HCT116 (cell line): Measurements from ENCODE around the gene ZNF699. TPM values are rescaled to one million over a fixed set of nuclear protein-coding genes. Genes with fewer than 3 reads are reported as not detected.

Experiments used
- ATAC-seq: fragments of 200-7000 bp; cut with Tn5 transposase; 2 replicates; pipeline ENCODE4 v1.9.1; 2020; ENCODE audit warnings: mild to moderate bottlenecking, moderate library complexity
- BruUV-seq: library from RNA; stranded (reverse); fragments of 400-500 nt; replicated peaks from 2 replicates; lab custom pipeline; 2021; lab: Mats Ljungman, UMichigan
- CTCF ChIA-PET: fragments of 300-600 bp; sonication (Branson Sonifier 250); formaldehyde crosslinking; loops from one replicate; lab custom pipeline; 2021; ENCODE audit warnings: antibody characterized with exemption; lab: Charles Lee
- POLR2A ChIA-PET: fragments of 300-600, 350-600 bp; sonication (Branson Sonifier 250); formaldehyde crosslinking; loops from one replicate; lab custom pipeline; 2021; ENCODE audit warnings: antibody characterized with exemption; lab: Charles Lee
- RAD21 ChIA-PET, 2 experiments: fragments of 300-600 bp; sonication (Branson Sonifier 250); formaldehyde crosslinking; loops; one replicate each; lab custom pipeline; 2023; ENCODE audit warnings: low total read pairs in 2 of 2; ENCODE audit not compliant: uncharacterized antibody in 2 of 2, unreplicated experiment in 2 of 2, low non-redundant PET in 1 of 2; lab: Charles Lee
- DNase-seq: peaks from one replicate; pipeline ENCODE4 v3.0.0-alpha.2; 2010; ENCODE audit warnings: low read depth, low spot score
- H2AFZ ChIP-seq: fragments of 200-600 bp; shearing (Covaris generic), sonication (generic); 2 replicates; pipeline ENCODE4 v1.6.1; 2017; ENCODE audit warnings: low read depth, mixed run types, mixed read lengths, antibody characterized with exemption, low read length; ENCODE audit not compliant: poor library complexity, severe bottlenecking
- H3K27ac ChIP-seq: 2 replicates; pipeline ENCODE4 v1.5.1; 2012; ENCODE audit warnings: low read depth, low read length
- H3K27me3 ChIP-seq: fragments of 200-600 bp; sonication (generic); 2 replicates; pipeline ENCODE4 v1.6.1; 2016; ENCODE audit warnings: mixed run types, low read length, mixed read lengths; ENCODE audit not compliant: insufficient read depth
- H3K36me3 ChIP-seq, 2 experiments: fragments of 200-500 bp in 1 of 2; fragments of 200-600 bp in 1 of 2; sonication (Bioruptor generic) in 1 of 2; sonication (generic) in 1 of 2; 2 replicates each; pipeline versions ENCODE4 v1.5.1 to v1.6.1; 2014 to 2016; ENCODE audit warnings: low read length in 2 of 2, inconsistent platforms in 1 of 2, mixed read lengths in 1 of 2, mixed run types in 1 of 2; ENCODE audit not compliant: insufficient read depth in 2 of 2, control insufficient read depth in 1 of 2
- H3K4me1 ChIP-seq, 2 experiments: fragments of 200-600 bp in 1 of 2; sonication (generic) in 1 of 2; 2 replicates each; pipeline versions ENCODE4 v1.5.1 to v1.6.1; 2012 to 2017; ENCODE audit warnings: low read length in 2 of 2, inconsistent platforms in 1 of 2, mild to moderate bottlenecking in 1 of 2, mixed read lengths in 1 of 2, mixed run types in 1 of 2, moderate library complexity in 1 of 2; ENCODE audit not compliant: insufficient read depth in 2 of 2, control insufficient read depth in 1 of 2
- H3K4me2 ChIP-seq: fragments of 200-600 bp; sonication (generic); 2 replicates; pipeline ENCODE4 v1.6.1; 2017; ENCODE audit warnings: mixed run types, low read length, mixed read lengths
- H3K4me3 ChIP-seq, 2 experiments: fragments of 200-600 bp in 1 of 2; sonication (generic) in 1 of 2; replicated peaks in 1 of 2; 2 replicates each; pipeline ENCODE4 v1.5.1; 2011 to 2016; ENCODE audit warnings: low read length in 2 of 2, control low read depth in 1 of 2, low read depth in 1 of 2, mild to moderate bottlenecking in 1 of 2, mixed read lengths in 1 of 2, mixed run types in 1 of 2
- H3K79me2 ChIP-seq: fragments of 200-600 bp; sonication (generic); 2 replicates; pipeline ENCODE4 v1.6.1; 2017; ENCODE audit warnings: mild to moderate bottlenecking, mixed run types, low read length, moderate library complexity, mixed read lengths; ENCODE audit not compliant: insufficient read depth
- H3K9ac ChIP-seq: fragments of 200-600 bp; sonication (generic); 2 replicates; pipeline ENCODE4 v1.6.1; 2016; ENCODE audit warnings: low read length, mixed read lengths
- H3K9me2 ChIP-seq: fragments of 200-600 bp; sonication (generic), shearing (Covaris generic); 2 replicates; pipeline ENCODE4 v1.6.1; 2017; ENCODE audit warnings: mixed run types, mild to moderate bottlenecking, moderate library complexity; ENCODE audit not compliant: insufficient read depth
- H3K9me3 ChIP-seq, 2 experiments: fragments of 200-500 bp in 1 of 2; fragments of 200-600 bp in 1 of 2; sonication (Bioruptor generic) in 1 of 2; sonication (generic) in 1 of 2; 2 replicates each; pipeline ENCODE4 v1.6.1; 2014 to 2017; ENCODE audit warnings: low read length in 2 of 2, mixed read lengths in 2 of 2, inconsistent platforms in 1 of 2, low read depth in 1 of 2, mild to moderate bottlenecking in 1 of 2, mixed run types in 1 of 2, moderate library complexity in 1 of 2; ENCODE audit not compliant: control insufficient read depth in 1 of 2, insufficient read depth in 1 of 2
- H4K20me1 ChIP-seq: fragments of 200-600 bp; sonication (generic), shearing (Covaris generic); 2 replicates; pipeline ENCODE4 v1.6.1; 2017; ENCODE audit warnings: mixed run types, mild to moderate bottlenecking, moderate library complexity; ENCODE audit not compliant: insufficient read depth
- CBX3 ChIP-seq: IDR thresholded peaks from 2 replicates; pipeline ENCODE4 v1.6.1; 2012; ENCODE audit warnings: low read depth
- CEBPB ChIP-seq: IDR thresholded peaks from 2 replicates; pipeline ENCODE4 v1.6.1; 2012; ENCODE audit warnings: low read depth
- CTCF ChIP-seq, 3 experiments: fragments of 200-600 bp in 1 of 3; sonication (generic) in 1 of 3; IDR thresholded peaks in 2 of 3; conservative IDR thresholded peaks in 1 of 3; 2 replicates each; pipeline ENCODE4 v1.5.1; 2012 to 2017; ENCODE audit warnings: low read depth in 2 of 3, low read length in 2 of 3, antibody characterized with exemption in 1 of 3, borderline replicate concordance in 1 of 3, control low read depth in 1 of 3, mild to moderate bottlenecking in 1 of 3, mixed read lengths in 1 of 3, mixed run types in 1 of 3, moderate library complexity in 1 of 3; ENCODE audit not compliant: insufficient read depth in 1 of 3
- EGR1 ChIP-seq: IDR thresholded peaks from 2 replicates; pipeline ENCODE4 v1.6.1; 2012; ENCODE audit warnings: low read depth
- EZH2 ChIP-seq: fragments of 200-600 bp; sonication (generic); IDR thresholded peaks from 2 replicates; pipeline ENCODE4 v1.6.1; 2017; ENCODE audit warnings: antibody characterized with exemption, mixed run types
- EZH2phosphoT487 ChIP-seq: fragments of 200-600 bp; IDR thresholded peaks from 2 replicates; pipeline ENCODE4 v1.6.1; 2018; ENCODE audit warnings: antibody characterized with exemption, borderline replicate concordance
- JUND ChIP-seq: IDR thresholded peaks from 2 replicates; pipeline ENCODE4 v1.6.1; 2012
- POLR2A ChIP-seq: IDR thresholded peaks from 2 replicates; pipeline ENCODE4 v1.7.0; 2011; ENCODE audit warnings: borderline replicate concordance; ENCODE audit not compliant: insufficient read depth, insufficient read length; ENCODE audit errors: extremely low read depth
- RAD21 ChIP-seq: IDR thresholded peaks from 2 replicates; pipeline ENCODE4 v1.6.1; 2012; ENCODE audit warnings: low read depth, mild to moderate bottlenecking
- SRF ChIP-seq: IDR thresholded peaks from 2 replicates; pipeline ENCODE4 v1.6.1; 2012; ENCODE audit warnings: low read depth
- TCF7L2 ChIP-seq: IDR thresholded peaks from 2 replicates; pipeline ENCODE4 v1.7.0; 2011; ENCODE audit warnings: borderline replicate concordance, inconsistent platforms; ENCODE audit not compliant: insufficient read depth, insufficient read length; ENCODE audit errors: extremely low read depth
- ZNF274 ChIP-seq: fragments of 200-500 bp; sonication (Bioruptor generic); IDR thresholded peaks from 2 replicates; pipeline ENCODE4 v1.6.1; 2014; ENCODE audit warnings: mild to moderate bottlenecking, low read depth, low read length, inconsistent platforms
- intact Hi-C: fragments of 100-400 bp; cut with micrococcal nuclease; formaldehyde crosslinking; loops from 2 replicates; pipeline ENCODE4 v1.10.0; 2022
- total RNA-seq: library from RNA; stranded (reverse); gene quantifications from one replicate; pipeline ENCODE4 v1.2.1, GENCODE V29; 2021; ENCODE audit not compliant: unreplicated experiment
- TF ChIP-seq, protein P1 (sequence below): IDR thresholded peaks from 2 replicates; pipeline ENCODE4 v1.6.1; 2012
- TF ChIP-seq, protein P2 (sequence below): IDR thresholded peaks from 2 replicates; pipeline ENCODE4 v1.6.1; 2012; ENCODE audit warnings: low read depth

ZNF699 gene
- total RNA-seq, 1 experiment from 2014 or later = 7.8 TPM

GRCh38 chr19:9348671-9349070, 39.0 kb upstream of the ZNF699 start:
- H3K36me3 ChIP-seq = no peaks in the 10 kb centered on the region
- H3K9me2 ChIP-seq = no peaks in the 10 kb centered on the region
- CTCF ChIA-PET = no interaction called here

More at GRCh38 chr19:9348671-9349070, 39.0 kb upstream of the ZNF699 start:
- ATAC-seq = no peak
- intact Hi-C loops = no loop called here
- Histone ChIP-seq H3K4me2 (no peak overlapping the region), H3K4me3 (no peak overlapping the region), H3K27ac (no peak overlapping the region), H3K27me3 (no peaks in the 10 kb centered on the region), H3K4me1 (no peaks in the 10 kb centered on the region), H4K20me1 (no peaks in the 10 kb centered on the region), H2AFZ (no peak overlapping the region), H3K9me3 (peaks cover 14 to 19% of the 10 kb centered on the region in 2 experiments; a peak in 2 of 4 replicates), H3K9ac (no peak overlapping the region), H3K79me2 (no peaks in the 10 kb centered on the region)
- ChIA-PET POLR2A (no interaction called here), RAD21 (no interaction called here)
- BruUV-seq = no TSS peak
- TF ChIP-seq POLR2A (no peak), EZH2 (no peak), RAD21 (no peak), EZH2phosphoT487 (no peak), SRF (no peak), CEBPB (no peak), CBX3 (no peak), ZNF274 (no peak), TCF7L2 (no peak), JUND (no peak), EGR1 (no peak), CTCF (IDR thresholded peaks at IDR 0.05 in 2 of 3, conservative IDR thresholded peaks at IDR 0.05 in 1 of 3; ENCODE audit: borderline replicate concordance in 1 of 3, insufficient read depth in 1 of 3, low read depth in 2 of 3, low read length in 2 of 3) (no peak)
- TF ChIP-seq, protein P1, sequence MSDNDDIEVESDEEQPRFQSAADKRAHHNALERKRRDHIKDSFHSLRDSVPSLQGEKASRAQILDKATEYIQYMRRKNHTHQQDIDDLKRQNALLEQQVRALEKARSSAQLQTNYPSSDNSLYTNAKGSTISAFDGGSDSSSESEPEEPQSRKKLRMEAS = no peak
- TF ChIP-seq, protein P2, sequence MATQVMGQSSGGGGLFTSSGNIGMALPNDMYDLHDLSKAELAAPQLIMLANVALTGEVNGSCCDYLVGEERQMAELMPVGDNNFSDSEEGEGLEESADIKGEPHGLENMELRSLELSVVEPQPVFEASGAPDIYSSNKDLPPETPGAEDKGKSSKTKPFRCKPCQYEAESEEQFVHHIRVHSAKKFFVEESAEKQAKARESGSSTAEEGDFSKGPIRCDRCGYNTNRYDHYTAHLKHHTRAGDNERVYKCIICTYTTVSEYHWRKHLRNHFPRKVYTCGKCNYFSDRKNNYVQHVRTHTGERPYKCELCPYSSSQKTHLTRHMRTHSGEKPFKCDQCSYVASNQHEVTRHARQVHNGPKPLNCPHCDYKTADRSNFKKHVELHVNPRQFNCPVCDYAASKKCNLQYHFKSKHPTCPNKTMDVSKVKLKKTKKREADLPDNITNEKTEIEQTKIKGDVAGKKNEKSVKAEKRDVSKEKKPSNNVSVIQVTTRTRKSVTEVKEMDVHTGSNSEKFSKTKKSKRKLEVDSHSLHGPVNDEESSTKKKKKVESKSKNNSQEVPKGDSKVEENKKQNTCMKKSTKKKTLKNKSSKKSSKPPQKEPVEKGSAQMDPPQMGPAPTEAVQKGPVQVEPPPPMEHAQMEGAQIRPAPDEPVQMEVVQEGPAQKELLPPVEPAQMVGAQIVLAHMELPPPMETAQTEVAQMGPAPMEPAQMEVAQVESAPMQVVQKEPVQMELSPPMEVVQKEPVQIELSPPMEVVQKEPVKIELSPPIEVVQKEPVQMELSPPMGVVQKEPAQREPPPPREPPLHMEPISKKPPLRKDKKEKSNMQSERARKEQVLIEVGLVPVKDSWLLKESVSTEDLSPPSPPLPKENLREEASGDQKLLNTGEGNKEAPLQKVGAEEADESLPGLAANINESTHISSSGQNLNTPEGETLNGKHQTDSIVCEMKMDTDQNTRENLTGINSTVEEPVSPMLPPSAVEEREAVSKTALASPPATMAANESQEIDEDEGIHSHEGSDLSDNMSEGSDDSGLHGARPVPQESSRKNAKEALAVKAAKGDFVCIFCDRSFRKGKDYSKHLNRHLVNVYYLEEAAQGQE = no peak
- TF ChIP-seq, all 23 proteins: peak for 0
- DNase-seq = no peak
